Lung (tissue), 12 donors: ENCODE results near the gene NUB1. TPM values are rescaled to one million over a fixed set of nuclear protein-coding genes. Genes with fewer than 3 reads are reported as not detected.
A peak's percentile ranks its signal among the peaks of the same experiment; 100 is the strongest.

Source experiments
- ATAC-seq: fragments of 200-7000 bp; cut with Tn5 transposase; one replicate; pipeline ENCODE4 v1.9.1; 2020; ENCODE audit warnings: moderate number of reproducible peaks; ENCODE audit not compliant: insufficient read depth, low FRiP score
- DNase-seq, 3 donors: peaks; one replicate each; pipeline ENCODE4 v3.0.0-alpha.2; 2013 to 2017
- H3K27ac ChIP-seq, 2 donors: one replicate each; pipeline ENCODE4 v1.5.1; 2013; ENCODE audit warnings: mild to moderate bottlenecking in 2 of 2, moderate library complexity in 2 of 2, control low read depth in 1 of 2, inconsistent platforms in 1 of 2, low read depth in 1 of 2, low read length in 1 of 2
- H3K27me3 ChIP-seq, 3 donors: one replicate each; pipeline ENCODE4 v1.5.1; 2013; ENCODE audit warnings: low read length in 2 of 3; ENCODE audit not compliant: control insufficient read depth in 3 of 3, insufficient read depth in 3 of 3
- H3K36me3 ChIP-seq, 4 donors: one replicate each; pipeline ENCODE4 v1.5.1; 2013; ENCODE audit warnings: low read length in 4 of 4, mild to moderate bottlenecking in 1 of 4, moderate library complexity in 1 of 4; ENCODE audit not compliant: control insufficient read depth in 4 of 4, insufficient read depth in 4 of 4
- H3K4me1 ChIP-seq, 5 donors: one replicate each; pipeline ENCODE4 v1.5.1; 2013; ENCODE audit warnings: low read length in 5 of 5, mild to moderate bottlenecking in 2 of 5, moderate library complexity in 1 of 5; ENCODE audit not compliant: control insufficient read depth in 5 of 5, insufficient read depth in 5 of 5
- H3K4me3 ChIP-seq: one replicate; pipeline ENCODE4 v1.5.1; 2013; ENCODE audit warnings: mild to moderate bottlenecking, control low read depth, moderate library complexity
- H3K9ac ChIP-seq, 2 donors: one replicate each; pipeline ENCODE4 v1.5.1; 2013; ENCODE audit warnings: low read length in 2 of 2, control low read depth in 1 of 2; ENCODE audit not compliant: insufficient read depth in 1 of 2
- H3K9me3 ChIP-seq, 4 donors: one replicate each; pipeline ENCODE4 v1.5.1; 2013; ENCODE audit warnings: low read length in 3 of 4, mild to moderate bottlenecking in 1 of 4, moderate library complexity in 1 of 4; ENCODE audit not compliant: control insufficient read depth in 4 of 4, insufficient read depth in 3 of 4
- WGBS, 2 donors: extraction: QIAGEN DNeasy Blood & Tissue Kit; methylation state at CpG; one replicate each; pipeline ENCODE4 v1.1.7; 2013; 5-methylcytosine and 5-hydroxymethylcytosine counted together
- polyA plus RNA-seq, 2 donors: library from polyadenylated mRNA; stranded (reverse); fragments of 200-250 nt; gene quantifications; one replicate each; pipeline ENCODE4 v1.2.1, GENCODE V29; 2013
- total RNA-seq, 2 donors: library from RNA; depleted of rRNA in 1 of 2; stranded (reverse); fragments of >200 nt in 1 of 2; gene quantifications; one replicate each; pipeline ENCODE4 v1.2.1, GENCODE V29; 2014 to 2021
- TF ChIP-seq, protein P1 (sequence below): IDR thresholded peaks from 2 replicates; pipeline ENCODE4 v1.5.1; 2012; ENCODE audit warnings: mild to moderate bottlenecking; ENCODE audit errors: control extremely low read depth, extremely low read depth
- donor health status: control.
- donor health status: control.
- donor health status: Bipolar disorder and iron deficiency.
- donor health status: healthy.
- donor health status: DM: yes; HTN: yes; CAD: no.

Gene NUB1
- total and polyA plus RNA-seq, 4 donors: 22.6 to 47.4 (median 34.6) TPM

DNA sequence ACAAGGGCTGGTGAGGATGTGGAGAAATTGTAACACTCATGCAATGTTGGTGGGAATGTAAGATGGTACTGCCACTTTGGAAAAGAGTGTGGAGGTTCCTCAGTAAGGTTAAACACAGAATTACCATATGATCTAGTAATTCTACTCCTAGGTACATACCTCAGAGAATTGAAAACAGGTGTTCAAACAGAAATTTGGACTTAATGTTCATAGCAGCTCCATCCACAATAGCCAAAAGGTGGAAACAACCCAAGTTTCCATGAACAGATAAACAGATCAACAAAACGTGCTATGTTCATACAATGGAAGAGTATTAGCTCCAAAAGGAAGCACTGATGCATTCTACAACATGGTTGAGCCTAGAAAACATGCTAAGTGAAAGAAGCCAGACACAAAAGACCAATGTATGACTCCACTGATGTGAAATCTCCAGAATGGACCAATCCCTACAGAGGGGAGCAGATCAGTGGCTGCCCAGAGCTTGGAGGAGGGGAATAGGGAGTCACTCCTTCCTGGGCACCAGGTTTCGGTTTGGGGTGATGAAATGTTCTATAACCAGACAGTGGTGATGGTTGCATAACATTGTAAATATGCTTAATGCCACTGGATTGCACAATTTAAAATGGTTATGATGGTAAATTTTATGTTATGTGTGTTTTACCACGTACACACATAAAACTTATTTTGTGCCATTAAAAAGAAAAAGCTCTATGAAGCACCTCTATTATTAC, 73.9 kb downstream of the NUB1 start:
- TF ChIP-seq, protein P1, sequence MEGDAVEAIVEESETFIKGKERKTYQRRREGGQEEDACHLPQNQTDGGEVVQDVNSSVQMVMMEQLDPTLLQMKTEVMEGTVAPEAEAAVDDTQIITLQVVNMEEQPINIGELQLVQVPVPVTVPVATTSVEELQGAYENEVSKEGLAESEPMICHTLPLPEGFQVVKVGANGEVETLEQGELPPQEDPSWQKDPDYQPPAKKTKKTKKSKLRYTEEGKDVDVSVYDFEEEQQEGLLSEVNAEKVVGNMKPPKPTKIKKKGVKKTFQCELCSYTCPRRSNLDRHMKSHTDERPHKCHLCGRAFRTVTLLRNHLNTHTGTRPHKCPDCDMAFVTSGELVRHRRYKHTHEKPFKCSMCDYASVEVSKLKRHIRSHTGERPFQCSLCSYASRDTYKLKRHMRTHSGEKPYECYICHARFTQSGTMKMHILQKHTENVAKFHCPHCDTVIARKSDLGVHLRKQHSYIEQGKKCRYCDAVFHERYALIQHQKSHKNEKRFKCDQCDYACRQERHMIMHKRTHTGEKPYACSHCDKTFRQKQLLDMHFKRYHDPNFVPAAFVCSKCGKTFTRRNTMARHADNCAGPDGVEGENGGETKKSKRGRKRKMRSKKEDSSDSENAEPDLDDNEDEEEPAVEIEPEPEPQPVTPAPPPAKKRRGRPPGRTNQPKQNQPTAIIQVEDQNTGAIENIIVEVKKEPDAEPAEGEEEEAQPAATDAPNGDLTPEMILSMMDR: no peak
- no peak overlapping the region for H3K9ac ChIP-seq
- no peaks in the 10 kb centered on the region for H3K36me3 ChIP-seq
- peaks cover 0 to 4% (median under 1%) of the 10 kb centered on the region in 4 donors for H3K9me3 ChIP-seq
- ATAC-seq (no peak), DNase-seq (peak in 2 of 3 donors; percentile 13 to 47)
- no peaks in the 10 kb centered on the region for H3K27me3 ChIP-seq
- no peak overlapping the region for H3K4me3 ChIP-seq
- H3K27ac ChIP-seq: no peak overlapping the region
- H3K4me1 ChIP-seq: peaks cover 0 to 23% (median 9%) of the 10 kb centered on the region in 5 donors
- WGBS, 2 donors: 46 to 48% methylated on average over 3 of the region's 3 CpGs

DNA sequence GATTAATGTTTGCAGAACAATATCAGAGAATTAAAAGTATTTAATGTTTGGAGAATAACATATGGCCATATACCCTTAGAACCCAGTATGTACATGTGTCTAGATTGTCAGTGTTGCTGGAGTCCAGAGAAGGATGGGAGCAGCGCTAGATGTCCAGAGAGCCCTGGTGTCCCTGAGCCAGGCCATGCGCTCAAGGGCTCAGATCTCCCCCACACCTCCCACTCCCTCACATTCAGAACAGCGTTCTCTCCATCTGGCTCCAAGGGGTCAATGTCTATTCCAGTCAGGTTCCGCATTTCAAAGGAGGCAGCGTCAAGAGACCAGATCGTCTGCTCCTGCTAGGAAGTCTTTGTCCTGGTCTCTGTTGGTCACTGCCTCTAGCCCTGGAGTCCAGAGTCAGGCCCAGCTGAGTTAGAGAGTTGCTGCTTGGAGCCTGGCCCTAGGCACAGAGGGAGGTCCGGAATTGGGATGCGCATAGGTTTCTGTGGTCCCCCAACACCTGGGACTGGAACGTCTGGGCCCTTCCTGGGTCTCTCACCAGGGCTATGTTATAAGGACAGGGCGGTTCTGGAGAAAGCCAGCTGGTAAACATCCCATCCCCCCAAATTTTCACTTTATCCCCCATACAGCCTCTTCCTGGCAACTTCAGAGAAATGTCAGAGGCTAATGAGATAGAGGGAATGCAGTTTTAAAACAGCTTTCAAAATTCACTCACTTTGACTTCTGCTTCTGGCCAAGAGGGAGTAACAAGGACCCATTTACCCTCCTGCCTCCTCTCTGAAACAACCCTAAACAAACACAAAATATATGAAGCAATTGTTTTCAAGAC, 74.7 kb downstream of the NUB1 start:
- no peaks in the 10 kb centered on the region for H3K27me3 ChIP-seq
- 68 to 72% methylated on average over 10 of the region's 10 CpGs for WGBS, 2 donors
- DNase-seq: peak; percentile 70 to 91 (median 86)
- peaks cover 0 to 4% (median under 1%) of the 10 kb centered on the region in 4 donors for H3K9me3 ChIP-seq
- H3K27ac ChIP-seq: no peak overlapping the region
- peaks cover 0 to 16% (median 9%) of the 10 kb centered on the region in 5 donors for H3K4me1 ChIP-seq
- TF ChIP-seq, protein P1: no peak
- no peak overlapping the region for H3K9ac ChIP-seq
- ATAC-seq: no peak
- H3K4me3 ChIP-seq: no peak overlapping the region
- H3K36me3 ChIP-seq: no peaks in the 10 kb centered on the region

DNA sequence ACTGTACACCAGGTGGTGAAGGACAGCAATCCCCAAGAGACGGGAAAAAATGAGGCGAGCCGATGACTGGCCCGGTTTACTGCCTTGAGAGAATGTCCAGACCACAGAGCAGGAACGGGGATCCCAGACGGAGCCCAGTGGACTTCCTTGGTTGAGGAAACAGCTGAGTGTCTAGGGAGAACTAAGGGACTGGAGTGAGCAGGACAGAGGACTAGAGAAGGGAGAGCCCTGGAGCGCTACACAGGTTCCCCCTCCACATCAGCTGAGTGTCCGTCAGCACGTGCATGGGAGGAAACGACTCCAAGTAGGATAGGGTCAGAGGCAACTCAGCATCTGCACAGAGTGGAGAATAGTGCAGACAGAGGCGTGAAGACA, 75.3 kb downstream of the NUB1 start:
- ATAC-seq: no peak
- no peak overlapping the region for H3K27ac ChIP-seq
- H3K4me1 ChIP-seq: peaks cover 0 to 16% (median 9%) of the 10 kb centered on the region in 5 donors
- WGBS, 2 donors: 51 to 56% methylated on average over 11 of the region's 11 CpGs
- TF ChIP-seq, protein P1: no peak
- DNase-seq: peak in 2 of 3 donors; percentile 59 to 75
- peaks cover 0 to 6% (median under 1%) of the 10 kb centered on the region in 4 donors for H3K9me3 ChIP-seq
- H3K4me3 ChIP-seq: no peak overlapping the region
- H3K36me3 ChIP-seq: no peaks in the 10 kb centered on the region
- H3K27me3 ChIP-seq: no peaks in the 10 kb centered on the region
- H3K9ac ChIP-seq: no peak overlapping the region
